Measurements from ENCODE around the gene SUV39H2.

SUV39H2 gene

GRCh38 chr10:14878266-14879123, at the start of gene SUV39H2:
Gene SUV39H2 (plus strand): TSS chr10:14878866. CDS start chr10:14878889, 23 bp downstream.
- H3K4me1 Mint-ChIP-seq: peaks cover 34% of the 10 kb centered on the region
- DNase-seq (ENCODE audit: low spot score in 2 of 2): peak; percentile 94 to 96
- ATAC-seq: peak; percentile 97
- no peaks in the 10 kb centered on the region for H3K9me3 Mint-ChIP-seq
- H3K27ac Mint-ChIP-seq: peak within 1 kb of the TSS; percentile 89
- H3K36me3 Mint-ChIP-seq: peaks cover 11% of the 10 kb centered on the region
- peak within 1 kb of the TSS; percentile 92 for H3K4me3 Mint-ChIP-seq

GRCh38 chr10:14833106-14833505, 45.6 kb upstream of the SUV39H2 start:
- Mint-ChIP-seq H3K27ac (no peak overlapping the region), H3K9me3 (no peaks in the 10 kb centered on the region), H3K4me1 (no peaks in the 10 kb centered on the region), H3K36me3 (peaks cover 4% of the 10 kb centered on the region), H3K4me3 (no peak overlapping the region)
- ATAC-seq (no peak), DNase-seq (ENCODE audit: low spot score in 2 of 2) (no peak)

- Mint-ChIP-seq H3K9me3 (no peaks in the 10 kb centered on the region), H3K4me1 (peaks cover 8% of the 10 kb centered on the region), H3K36me3 (peaks cover 35% of the 10 kb centered on the region), H3K4me3 (no peak overlapping the region), H3K27ac (no peak overlapping the region)
- no peak for DNase-seq (ENCODE audit: low spot score in 2 of 2)
- no peak for ATAC-seq
Observed at GRCh38 chr10:14836208-14836607, 42.5 kb upstream of the SUV39H2 start.

GRCh38 chr10:14837003-14837756, 41.5 kb upstream of the SUV39H2 start:
- ATAC-seq (no peak), DNase-seq (ENCODE audit: low spot score in 2 of 2) (no peak)
- Mint-ChIP-seq H3K4me3 (peak overlapping the region; percentile 92), H3K4me1 (peaks cover 12% of the 10 kb centered on the region), H3K9me3 (no peaks in the 10 kb centered on the region), H3K27ac (peak overlapping the region; percentile 96), H3K36me3 (peaks cover 45% of the 10 kb centered on the region)

- DNase-seq (ENCODE audit: low spot score in 2 of 2) (peak; percentile 97 to 100), ATAC-seq (peak; percentile 95)
- H3K4me3 Mint-ChIP-seq: peak within 1 kb of the TSS; percentile 92
- H3K36me3 Mint-ChIP-seq: peaks cover 52% of the 10 kb centered on the region
- H3K9me3 Mint-ChIP-seq: no peaks in the 10 kb centered on the region
- peaks cover 16% of the 10 kb centered on the region for H3K4me1 Mint-ChIP-seq
- H3K27ac Mint-ChIP-seq: peak within 1 kb of the TSS; percentile 96
Observed at GRCh38 chr10:14837757-14838581, 40.7 kb upstream of the SUV39H2 start, which contains the start of the genes CDNF, HSPA14 and MSANTD7. Gene CDNF (minus strand): TSS chr10:14838037. CDS start chr10:14837946, 91 bp downstream. Gene HSPA14 (plus strand): TSS chr10:14838306. CDS start chr10:14838403, 97 bp downstream. Gene MSANTD7 (plus strand): TSS chr10:14838306. CDS start chr10:14842285, 3,979 bp downstream.

- DNase-seq (ENCODE audit: low spot score in 2 of 2): peak in 1 of 2 donors; percentile 69
Observed at GRCh38 chr10:14838582-14839304, 39.9 kb upstream of the SUV39H2 start.

GRCh38 chr10:14839305-14839695, 39.4 kb upstream of the SUV39H2 start:
- Mint-ChIP-seq H3K4me1 (peaks cover 16% of the 10 kb centered on the region), H3K36me3 (peaks cover 65% of the 10 kb centered on the region), H3K4me3 (peak overlapping the region; percentile 92)

More at GRCh38 chr10:14838582-14839304, 39.9 kb upstream of the SUV39H2 start:
- H3K4me3 Mint-ChIP-seq: peak overlapping the region; percentile 92
- peaks cover 60% of the 10 kb centered on the region for H3K36me3 Mint-ChIP-seq
- ATAC-seq: peak; percentile 22
- H3K27ac Mint-ChIP-seq: peak overlapping the region; percentile 96
- H3K4me1 Mint-ChIP-seq: peaks cover 16% of the 10 kb centered on the region
- H3K9me3 Mint-ChIP-seq: no peaks in the 10 kb centered on the region

GRCh38 chr10:14840178-14840577, 38.5 kb upstream of the SUV39H2 start:
- Mint-ChIP-seq H3K27ac (no peak overlapping the region), H3K4me3 (peak overlapping the region; percentile 92), H3K36me3 (peaks cover 74% of the 10 kb centered on the region), H3K4me1 (peaks cover 16% of the 10 kb centered on the region), H3K9me3 (no peaks in the 10 kb centered on the region)
- DNase-seq (ENCODE audit: low spot score in 2 of 2) (no peak), ATAC-seq (no peak)

More at GRCh38 chr10:14839305-14839695, 39.4 kb upstream of the SUV39H2 start:
- H3K27ac Mint-ChIP-seq: peak overlapping the region; percentile 96
- ATAC-seq (no peak), DNase-seq (ENCODE audit: low spot score in 2 of 2) (no peak)
- H3K9me3 Mint-ChIP-seq: no peaks in the 10 kb centered on the region

- Mint-ChIP-seq H3K27ac (no peak overlapping the region), H3K9me3 (no peaks in the 10 kb centered on the region), H3K36me3 (peaks cover 86% of the 10 kb centered on the region), H3K4me3 (no peak overlapping the region), H3K4me1 (peaks cover 16% of the 10 kb centered on the region)
- ATAC-seq (no peak), DNase-seq (ENCODE audit: low spot score in 2 of 2) (no peak)
Observed at GRCh38 chr10:14843327-14843988, 35.2 kb upstream of the SUV39H2 start.

- H3K27ac Mint-ChIP-seq: no peak overlapping the region
- DNase-seq (ENCODE audit: low spot score in 2 of 2): no peak
- peaks cover 86% of the 10 kb centered on the region for H3K36me3 Mint-ChIP-seq
- no peak overlapping the region for H3K4me3 Mint-ChIP-seq
- ATAC-seq: no peak
- H3K9me3 Mint-ChIP-seq: no peaks in the 10 kb centered on the region
- H3K4me1 Mint-ChIP-seq: peaks cover 7% of the 10 kb centered on the region
Observed at GRCh38 chr10:14844948-14845347, 33.7 kb upstream of the SUV39H2 start.

GRCh38 chr10:14852236-14852635, 26.4 kb upstream of the SUV39H2 start:
- DNase-seq (ENCODE audit: low spot score in 2 of 2): no peak
- Mint-ChIP-seq H3K9me3 (no peaks in the 10 kb centered on the region), H3K4me3 (no peak overlapping the region), H3K27ac (no peak overlapping the region), H3K36me3 (peaks cover 92% of the 10 kb centered on the region), H3K4me1 (no peaks in the 10 kb centered on the region)
- no peak for ATAC-seq

GRCh38 chr10:14855453-14855852, 23.2 kb upstream of the SUV39H2 start:
- Mint-ChIP-seq H3K9me3 (no peaks in the 10 kb centered on the region), H3K36me3 (peaks cover 93% of the 10 kb centered on the region), H3K4me1 (peaks cover 11% of the 10 kb centered on the region), H3K4me3 (no peak overlapping the region), H3K27ac (no peak overlapping the region)
- DNase-seq (ENCODE audit: low spot score in 2 of 2): no peak
- ATAC-seq: no peak

- H3K4me1 Mint-ChIP-seq: peaks cover 15% of the 10 kb centered on the region
- peaks cover 89% of the 10 kb centered on the region for H3K36me3 Mint-ChIP-seq
- H3K4me3 Mint-ChIP-seq: no peak overlapping the region
- peak overlapping the region; percentile 45 for H3K27ac Mint-ChIP-seq
- H3K9me3 Mint-ChIP-seq: no peaks in the 10 kb centered on the region
- DNase-seq (ENCODE audit: low spot score in 2 of 2) (no peak), ATAC-seq (no peak)
Observed at GRCh38 chr10:14858338-14858960, 20.2 kb upstream of the SUV39H2 start.

Measured in stimulated activated effector memory CD8-positive, alpha-beta T cell treated with anti-CD3 and anti-CD28 coated beads, Interleukin-12 subunit alpha, Interleukin-12 subunit beta, amount 100 ng/mL, for 72 hours (primary cell).